GM12892 (cell line): ENCODE measurements around the gene SH2B2.

Source experiments
- POLR2A ChIP-seq: IDR thresholded peaks from 2 replicates; pipeline ENCODE4 v1.6.1; 2011; ENCODE audit warnings: low read depth, low read length, control low read depth
- POLR2AphosphoS5 ChIP-seq: IDR thresholded peaks from 2 replicates; pipeline ENCODE4 v1.6.1; 2011; ENCODE audit warnings: low read depth, low read length, control low read depth
- TAF1 ChIP-seq: IDR thresholded peaks from 2 replicates; pipeline ENCODE4 v1.6.1; 2011; ENCODE audit warnings: low read depth, mild to moderate bottlenecking, control low read depth, low read length, borderline replicate concordance

GRCh38 chr7:102262546-102262945 is 24.1 kb upstream of the SH2B2 start:
- TF ChIP-seq POLR2A (no peak), POLR2AphosphoS5 (no peak), TAF1 (no peak)
